ENCODE data around the gene TIMP1.

Gene TIMP1

DNA sequence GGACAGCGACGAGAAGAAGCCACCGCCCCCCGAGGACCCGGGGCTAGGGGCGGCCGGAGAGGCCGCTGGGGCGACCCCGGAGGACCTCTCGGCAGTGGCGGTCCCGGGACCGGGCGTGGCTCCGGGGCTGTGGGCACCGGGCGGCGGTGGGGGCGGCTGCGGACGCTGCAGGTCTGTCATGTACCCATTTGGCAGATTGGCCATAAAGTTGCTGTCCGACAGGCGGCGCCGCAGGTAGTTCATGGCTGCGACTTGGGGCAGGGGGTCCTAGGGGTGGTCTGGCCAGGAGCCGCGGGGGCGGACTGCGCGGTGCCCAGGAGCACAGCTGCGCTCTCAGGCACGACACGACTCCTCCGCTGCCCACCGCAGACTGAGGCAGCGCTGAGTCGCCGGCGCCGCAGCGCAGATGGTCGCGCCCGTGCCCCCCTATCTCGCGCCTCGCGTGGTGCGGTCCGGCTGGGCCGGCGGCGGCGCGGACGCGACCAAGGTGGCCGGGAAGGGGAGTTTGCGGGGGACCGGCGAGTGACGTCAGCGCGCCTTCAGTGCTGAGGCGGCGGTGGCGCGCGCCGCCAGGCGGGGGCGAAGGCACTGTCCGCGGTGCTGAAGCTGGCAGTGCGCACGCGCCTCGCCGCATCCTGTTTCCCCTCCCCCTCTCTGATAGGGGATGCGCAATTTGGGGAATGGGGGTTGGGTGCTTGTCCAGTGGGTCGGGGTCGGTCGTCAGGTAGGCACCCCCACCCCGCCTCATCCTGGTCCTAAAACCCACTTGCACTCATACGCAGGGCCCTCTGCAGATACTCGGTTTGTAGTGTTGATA, 37.5 kb downstream of the TIMP1 start, which contains the start of gene SYN1 (continued):
- TF ChIP-seq, protein P1, sequence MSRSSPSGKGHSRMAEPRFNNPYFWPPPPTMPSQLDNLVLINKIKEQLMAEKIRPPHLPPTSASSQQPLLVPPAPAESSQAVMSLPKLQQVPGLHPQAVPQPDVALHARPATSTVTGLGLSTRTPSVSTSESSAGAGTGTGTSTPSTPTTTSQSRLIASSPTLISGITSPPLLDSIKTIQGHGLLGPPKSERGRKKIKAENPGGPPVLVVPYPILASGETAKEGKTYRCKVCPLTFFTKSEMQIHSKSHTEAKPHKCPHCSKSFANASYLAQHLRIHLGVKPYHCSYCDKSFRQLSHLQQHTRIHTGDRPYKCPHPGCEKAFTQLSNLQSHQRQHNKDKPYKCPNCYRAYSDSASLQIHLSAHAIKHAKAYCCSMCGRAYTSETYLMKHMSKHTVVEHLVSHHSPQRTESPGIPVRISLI (tag by site-specific recombination; IDR thresholded peaks at IDR 0.05) = no peak

DNA sequence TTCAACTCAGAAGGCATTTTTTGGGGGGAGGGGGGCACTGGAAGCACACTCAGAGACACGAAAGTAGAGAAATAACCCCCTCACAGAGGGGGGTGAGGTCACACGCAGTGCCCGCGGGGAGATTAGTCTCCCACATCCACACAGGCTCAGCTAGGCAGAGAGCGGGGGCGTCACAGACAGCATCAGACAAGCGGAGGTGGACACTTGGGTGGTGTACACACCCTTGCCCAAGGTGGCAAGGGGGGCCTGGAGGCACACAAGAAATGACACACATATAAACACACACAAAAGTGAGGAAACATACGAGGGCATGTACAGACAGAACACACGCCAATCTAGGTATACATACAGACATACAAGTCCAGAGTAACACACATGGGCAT, 38.1 kb downstream of the TIMP1 start:
- H3K4me1 ChIP-seq (ENCODE audit: control insufficient read depth, insufficient read depth, low read length) = no peaks in the 10 kb centered on the region
- no peak overlapping the region for H3K27ac ChIP-seq (ENCODE audit: extremely low read depth, low read depth, low read length)
- H3K4me3 ChIP-seq (ENCODE audit: low read depth, low read length) = no peak overlapping the region
- ChIA-PET POLR2A (interaction anchor here (0.5 kb wide), 1 partner anchor 61 kb away, joined by 5 read pairs; no protein-coding TSS in a partner anchor), CTCF (no interaction called here)
- no peaks in the 10 kb centered on the region for H3K36me3 ChIP-seq (ENCODE audit: control insufficient read depth in 2 of 2, insufficient read depth in 1 of 2, low read length in 2 of 2)
- TF ChIP-seq ZFHX2 (tag by site-specific recombination; conservative IDR thresholded peaks at IDR 0.05) (peak; percentile 46; the same call in 1 of the 2 replicates), SP3 (tag by site-specific recombination; IDR thresholded peaks at IDR 0.05) (no peak), EGR2 (tag by site-specific recombination; IDR thresholded peaks at IDR 0.05; ENCODE audit: low read depth) (peak; percentile 61; the same call in 1 of the 2 replicates)
- no peaks in the 10 kb centered on the region for H3K9me3 ChIP-seq (ENCODE audit: control insufficient read depth, insufficient read depth, low read depth, low read length)

DNA sequence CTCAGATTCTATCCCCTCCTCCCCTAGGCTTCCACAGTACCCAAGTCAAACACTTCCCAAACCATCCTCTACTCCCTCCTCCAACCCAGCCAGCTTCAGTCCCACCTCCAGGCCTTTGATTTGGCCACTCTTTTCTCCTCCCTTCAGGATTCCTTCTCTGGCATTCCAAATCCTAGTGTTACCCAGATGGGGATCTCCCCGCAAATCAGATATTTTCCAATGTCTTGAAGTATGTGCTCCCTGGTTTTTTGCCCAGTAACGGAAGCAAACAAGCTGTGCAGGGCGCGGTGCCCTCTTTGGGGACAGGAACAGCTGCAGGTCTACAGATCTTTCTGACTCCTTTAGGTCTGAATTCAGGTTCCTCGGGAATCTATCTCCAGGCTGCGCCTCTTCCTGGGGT, 39.6 kb downstream of the TIMP1 start:
- TF ChIP-seq ZNF629 (tag by site-specific recombination; IDR thresholded peaks at IDR 0.05) = no peak
- no peak for TF ChIP-seq HOXC10 (CRISPR knock-in tag; IDR thresholded peaks at IDR 0.05)
- no peak for TF ChIP-seq ZNF302 (tag by site-specific recombination; IDR thresholded peaks at IDR 0.05; ENCODE audit: low read depth)
- no peak for TF ChIP-seq KLF8 (tag by site-specific recombination; IDR thresholded peaks at IDR 0.05)
- no peak for TF ChIP-seq ZNF544 (tag by site-specific recombination; IDR thresholded peaks at IDR 0.05)
- TF ChIP-seq ZNF292 (tag by site-specific recombination; IDR thresholded peaks at IDR 0.05; ENCODE audit: borderline replicate concordance, low read depth) = no peak
- TF ChIP-seq RBAK (tag by site-specific recombination; IDR thresholded peaks at IDR 0.05) = no peak
- TF ChIP-seq, protein P2, sequence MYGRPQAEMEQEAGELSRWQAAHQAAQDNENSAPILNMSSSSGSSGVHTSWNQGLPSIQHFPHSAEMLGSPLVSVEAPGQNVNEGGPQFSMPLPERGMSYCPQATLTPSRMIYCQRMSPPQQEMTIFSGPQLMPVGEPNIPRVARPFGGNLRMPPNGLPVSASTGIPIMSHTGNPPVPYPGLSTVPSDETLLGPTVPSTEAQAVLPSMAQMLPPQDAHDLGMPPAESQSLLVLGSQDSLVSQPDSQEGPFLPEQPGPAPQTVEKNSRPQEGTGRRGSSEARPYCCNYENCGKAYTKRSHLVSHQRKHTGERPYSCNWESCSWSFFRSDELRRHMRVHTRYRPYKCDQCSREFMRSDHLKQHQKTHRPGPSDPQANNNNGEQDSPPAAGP (tag by site-specific recombination; IDR thresholded peaks at IDR 0.05) = no peak
- no peak for TF ChIP-seq ZNF133 (tag by site-specific recombination; IDR thresholded peaks at IDR 0.05)
- no peak for TF ChIP-seq ZNF747 (tag by site-specific recombination; IDR thresholded peaks at IDR 0.05)
- H3K27ac ChIP-seq (ENCODE audit: extremely low read depth, low read depth, low read length) = no peak overlapping the region
- H3K4me3 ChIP-seq (ENCODE audit: low read depth, low read length) = no peak overlapping the region
- no peaks in the 10 kb centered on the region for H3K9me3 ChIP-seq (ENCODE audit: control insufficient read depth, insufficient read depth, low read depth, low read length)
- no peaks in the 10 kb centered on the region for H3K4me1 ChIP-seq (ENCODE audit: control insufficient read depth, insufficient read depth, low read length)
- ChIA-PET CTCF (no interaction called here), POLR2A (no interaction called here)
- no peaks in the 10 kb centered on the region for H3K36me3 ChIP-seq (ENCODE audit: control insufficient read depth in 2 of 2, insufficient read depth in 1 of 2, low read length in 2 of 2)

DNA sequence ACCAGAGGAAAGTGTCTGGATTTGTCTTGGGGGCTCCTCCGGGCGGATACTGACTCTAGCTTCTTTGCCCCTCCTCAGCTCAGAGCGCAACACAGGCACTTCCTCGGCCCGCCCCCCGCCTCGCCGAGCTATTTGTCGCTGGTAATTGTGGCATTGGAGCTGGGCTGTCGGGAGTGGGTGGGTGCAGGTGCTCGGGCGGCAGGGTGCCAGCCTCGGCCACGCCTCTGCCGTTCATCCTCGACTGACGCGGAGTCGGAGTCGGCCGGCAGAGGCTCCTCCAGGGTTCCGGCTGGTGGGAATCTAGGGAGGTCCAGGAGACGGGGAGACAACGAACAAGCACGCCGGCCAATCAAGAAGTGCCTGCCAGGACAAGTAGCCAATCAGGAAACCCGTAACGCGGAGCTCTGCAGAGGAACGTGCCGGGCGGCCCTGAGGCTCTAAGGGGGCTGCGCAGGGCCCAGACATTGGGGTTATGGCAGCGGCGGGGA, 41.3 kb downstream of the TIMP1 start:
- Histone ChIP-seq H3K4me1 (ENCODE audit: control insufficient read depth, insufficient read depth, low read length) (no peaks in the 10 kb centered on the region), H3K9me3 (ENCODE audit: control insufficient read depth, insufficient read depth, low read depth, low read length) (no peaks in the 10 kb centered on the region), H3K4me3 (ENCODE audit: low read depth, low read length) (no peak overlapping the region), H3K36me3 (ENCODE audit: control insufficient read depth in 2 of 2, insufficient read depth in 1 of 2, low read length in 2 of 2) (no peaks in the 10 kb centered on the region), H3K27ac (ENCODE audit: extremely low read depth, low read depth, low read length) (no peak overlapping the region)
- ChIA-PET CTCF (interaction anchor here (0.6 to 0.9 kb wide), 2 partner anchors 10 to 21 kb away, joined by 3 read pairs; no protein-coding TSS in a partner anchor), POLR2A (interaction anchor here (0.6 kb wide), 1 partner anchor 10 kb away, joined by 3 read pairs; no protein-coding TSS in a partner anchor)
- TF ChIP-seq ZNF660 (tag by site-specific recombination; IDR thresholded peaks at IDR 0.05) (no peak), IKZF3 (tag by site-specific recombination; IDR thresholded peaks at IDR 0.05) (peak; percentile 70), TRIM28 (IDR thresholded peaks at IDR 0.05; ENCODE audit: borderline replicate concordance, low read length) (no peak), ZNF37A (tag by site-specific recombination; IDR thresholded peaks at IDR 0.05) (no peak), KLF8 (tag by site-specific recombination; IDR thresholded peaks at IDR 0.05) (no peak), ZNF677 (tag by site-specific recombination; IDR thresholded peaks at IDR 0.05) (no peak)
- TF ChIP-seq, protein P3, sequence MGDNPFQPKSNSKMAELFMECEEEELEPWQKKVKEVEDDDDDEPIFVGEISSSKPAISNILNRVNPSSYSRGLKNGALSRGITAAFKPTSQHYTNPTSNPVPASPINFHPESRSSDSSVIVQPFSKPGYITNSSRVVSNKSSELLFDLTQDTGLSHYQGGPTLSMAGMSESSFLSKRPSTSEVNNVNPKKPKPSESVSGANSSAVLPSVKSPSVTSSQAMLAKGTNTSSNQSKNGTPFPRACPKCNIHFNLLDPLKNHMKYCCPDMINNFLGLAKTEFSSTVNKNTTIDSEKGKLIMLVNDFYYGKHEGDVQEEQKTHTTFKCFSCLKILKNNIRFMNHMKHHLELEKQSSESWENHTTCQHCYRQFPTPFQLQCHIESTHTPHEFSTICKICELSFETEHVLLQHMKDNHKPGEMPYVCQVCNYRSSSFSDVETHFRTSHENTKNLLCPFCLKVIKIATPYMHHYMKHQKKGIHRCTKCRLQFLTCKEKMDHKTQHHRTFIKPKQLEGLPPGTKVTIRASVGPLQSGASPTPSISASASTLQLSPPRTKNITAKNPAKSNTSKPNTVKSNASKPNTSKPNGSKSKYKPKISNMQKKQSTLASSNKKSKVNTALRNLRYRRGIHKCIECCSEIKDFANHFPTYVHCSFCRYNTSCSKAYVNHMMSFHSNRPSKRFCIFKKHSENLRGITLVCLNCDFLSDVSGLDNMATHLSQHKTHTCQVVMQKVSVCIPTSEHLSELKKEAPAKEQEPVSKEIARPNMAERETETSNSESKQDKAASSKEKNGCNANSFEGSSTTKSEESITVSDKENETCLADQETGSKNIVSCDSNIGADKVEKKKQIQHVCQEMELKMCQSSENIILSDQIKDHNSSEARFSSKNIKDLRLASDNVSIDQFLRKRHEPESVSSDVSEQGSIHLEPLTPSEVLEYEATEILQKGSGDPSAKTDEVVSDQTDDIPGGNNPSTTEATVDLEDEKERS (tag by site-specific recombination; IDR thresholded peaks at IDR 0.05) = no peak
- TF ChIP-seq, protein P4, sequence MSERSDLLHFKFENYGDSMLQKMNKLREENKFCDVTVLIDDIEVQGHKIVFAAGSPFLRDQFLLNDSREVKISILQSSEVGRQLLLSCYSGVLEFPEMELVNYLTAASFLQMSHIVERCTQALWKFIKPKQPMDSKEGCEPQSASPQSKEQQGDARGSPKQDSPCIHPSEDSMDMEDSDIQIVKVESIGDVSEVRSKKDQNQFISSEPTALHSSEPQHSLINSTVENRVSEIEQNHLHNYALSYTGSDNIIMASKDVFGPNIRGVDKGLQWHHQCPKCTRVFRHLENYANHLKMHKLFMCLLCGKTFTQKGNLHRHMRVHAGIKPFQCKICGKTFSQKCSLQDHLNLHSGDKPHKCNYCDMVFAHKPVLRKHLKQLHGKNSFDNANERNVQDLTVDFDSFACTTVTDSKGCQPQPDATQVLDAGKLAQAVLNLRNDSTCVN (tag by site-specific recombination; optimal IDR thresholded peaks at IDR 0.05) = peak; percentile 38
- TF ChIP-seq, protein P5, sequence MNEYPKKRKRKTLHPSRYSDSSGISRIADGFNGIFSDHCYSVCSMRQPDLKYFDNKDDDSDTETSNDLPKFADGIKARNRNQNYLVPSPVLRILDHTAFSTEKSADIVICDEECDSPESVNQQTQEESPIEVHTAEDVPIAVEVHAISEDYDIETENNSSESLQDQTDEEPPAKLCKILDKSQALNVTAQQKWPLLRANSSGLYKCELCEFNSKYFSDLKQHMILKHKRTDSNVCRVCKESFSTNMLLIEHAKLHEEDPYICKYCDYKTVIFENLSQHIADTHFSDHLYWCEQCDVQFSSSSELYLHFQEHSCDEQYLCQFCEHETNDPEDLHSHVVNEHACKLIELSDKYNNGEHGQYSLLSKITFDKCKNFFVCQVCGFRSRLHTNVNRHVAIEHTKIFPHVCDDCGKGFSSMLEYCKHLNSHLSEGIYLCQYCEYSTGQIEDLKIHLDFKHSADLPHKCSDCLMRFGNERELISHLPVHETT (tag by site-specific recombination; IDR thresholded peaks at IDR 0.05) = no peak
